Transverse colon (tissue), 3 donors: ENCODE data around the gene POU1F1.

Experiments used
- POLR2A ChIP-seq: fragments of 450-650 bp; IDR thresholded peaks from one replicate; pipeline ENCODE4 v1.6.1; 2016; ENCODE audit warnings: antibody characterized with exemption, mild to moderate bottlenecking, moderate library complexity
- TF ChIP-seq, protein P1 (sequence below), 5 experiments: fragments of 200-600 bp in 3 of 5; fragments of 450-650 bp in 2 of 5; sonication (generic) in 3 of 5; IDR thresholded peaks; 1 replicate in 2 of 5; 2 replicates in 3 of 5; pipeline ENCODE4 v1.5.1; 2016 to 2017; ENCODE audit warnings: antibody characterized with exemption in 5 of 5, inconsistent platforms in 3 of 5, mild to moderate bottlenecking in 2 of 5, moderate library complexity in 1 of 5

DNA sequence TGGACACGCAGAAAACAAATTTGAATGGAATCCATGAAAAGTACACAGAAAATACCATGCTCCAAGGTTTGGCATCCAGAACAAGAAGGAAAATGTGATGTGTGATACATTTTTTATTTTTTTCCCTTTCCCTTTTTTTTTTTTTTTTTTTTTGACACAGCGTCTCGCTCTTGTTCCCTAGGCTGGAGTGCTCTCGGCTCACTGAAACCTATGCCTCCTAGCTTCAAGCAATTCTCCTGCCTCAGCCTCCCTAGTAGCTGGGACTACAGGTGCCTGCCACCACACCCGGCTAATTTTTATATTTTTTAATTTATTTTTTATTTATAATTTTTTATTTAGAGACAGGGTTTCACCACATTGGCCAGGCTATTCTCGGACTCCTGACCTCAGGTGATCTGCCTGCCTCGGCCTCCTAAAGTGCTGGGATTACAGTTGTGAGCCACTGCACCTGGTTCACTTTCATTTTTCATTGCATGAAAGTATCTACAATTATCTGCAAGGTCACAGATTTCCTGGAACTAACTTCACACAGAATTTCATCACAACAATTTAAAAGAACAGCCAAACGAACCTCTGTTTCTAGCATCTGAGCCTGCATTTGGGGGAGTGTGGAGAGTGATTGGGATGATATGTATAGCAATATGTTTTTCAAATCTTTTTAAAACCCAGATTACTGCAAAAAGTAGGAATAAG lies 8.3 kb downstream of the POU1F1 start:
- TF ChIP-seq, protein P1, sequence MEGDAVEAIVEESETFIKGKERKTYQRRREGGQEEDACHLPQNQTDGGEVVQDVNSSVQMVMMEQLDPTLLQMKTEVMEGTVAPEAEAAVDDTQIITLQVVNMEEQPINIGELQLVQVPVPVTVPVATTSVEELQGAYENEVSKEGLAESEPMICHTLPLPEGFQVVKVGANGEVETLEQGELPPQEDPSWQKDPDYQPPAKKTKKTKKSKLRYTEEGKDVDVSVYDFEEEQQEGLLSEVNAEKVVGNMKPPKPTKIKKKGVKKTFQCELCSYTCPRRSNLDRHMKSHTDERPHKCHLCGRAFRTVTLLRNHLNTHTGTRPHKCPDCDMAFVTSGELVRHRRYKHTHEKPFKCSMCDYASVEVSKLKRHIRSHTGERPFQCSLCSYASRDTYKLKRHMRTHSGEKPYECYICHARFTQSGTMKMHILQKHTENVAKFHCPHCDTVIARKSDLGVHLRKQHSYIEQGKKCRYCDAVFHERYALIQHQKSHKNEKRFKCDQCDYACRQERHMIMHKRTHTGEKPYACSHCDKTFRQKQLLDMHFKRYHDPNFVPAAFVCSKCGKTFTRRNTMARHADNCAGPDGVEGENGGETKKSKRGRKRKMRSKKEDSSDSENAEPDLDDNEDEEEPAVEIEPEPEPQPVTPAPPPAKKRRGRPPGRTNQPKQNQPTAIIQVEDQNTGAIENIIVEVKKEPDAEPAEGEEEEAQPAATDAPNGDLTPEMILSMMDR (IDR thresholded peaks at IDR 0.05): no peak
- TF ChIP-seq POLR2A: no peak
